ENCODE measurements around the gene C2orf72. TPM values are rescaled to one million over a fixed set of nuclear protein-coding genes. Genes with fewer than 3 reads are reported as not detected.

Gene C2orf72
- total and polyA plus RNA-seq, 2 of the 13 experiments (the other 11 are each of a cell fraction or from before 2014, with no cell fraction given) = 147 to 203 TPM

- TF ChIP-seq ZNF646 (CRISPR knock-in tag; IDR thresholded peaks at IDR 0.05) = no peak
- TF ChIP-seq, protein P1, sequence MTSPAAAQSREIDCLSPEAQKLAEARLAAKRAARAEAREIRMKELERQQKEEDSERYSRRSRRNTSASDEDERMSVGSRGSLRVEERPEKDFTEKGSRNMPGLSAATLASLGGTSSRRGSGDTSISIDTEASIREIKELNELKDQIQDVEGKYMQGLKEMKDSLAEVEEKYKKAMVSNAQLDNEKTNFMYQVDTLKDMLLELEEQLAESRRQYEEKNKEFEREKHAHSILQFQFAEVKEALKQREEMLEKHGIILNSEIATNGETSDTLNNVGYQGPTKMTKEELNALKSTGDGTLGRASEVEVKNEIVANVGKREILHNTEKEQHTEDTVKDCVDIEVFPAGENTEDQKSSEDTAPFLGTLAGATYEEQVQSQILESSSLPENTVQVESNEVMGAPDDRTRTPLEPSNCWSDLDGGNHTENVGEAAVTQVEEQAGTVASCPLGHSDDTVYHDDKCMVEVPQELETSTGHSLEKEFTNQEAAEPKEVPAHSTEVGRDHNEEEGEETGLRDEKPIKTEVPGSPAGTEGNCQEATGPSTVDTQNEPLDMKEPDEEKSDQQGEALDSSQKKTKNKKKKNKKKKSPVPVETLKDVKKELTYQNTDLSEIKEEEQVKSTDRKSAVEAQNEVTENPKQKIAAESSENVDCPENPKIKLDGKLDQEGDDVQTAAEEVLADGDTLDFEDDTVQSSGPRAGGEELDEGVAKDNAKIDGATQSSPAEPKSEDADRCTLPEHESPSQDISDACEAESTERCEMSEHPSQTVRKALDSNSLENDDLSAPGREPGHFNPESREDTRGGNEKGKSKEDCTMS (CRISPR knock-in tag; conservative IDR thresholded peaks at IDR 0.05) = no peak
- peak; percentile 22; the same call in 1 of the 2 replicates for TF ChIP-seq SOX5 (CRISPR knock-in tag; IDR thresholded peaks at IDR 0.05; ENCODE audit: borderline replicate concordance)
- no peak for TF ChIP-seq IRF1 (CRISPR knock-in tag; IDR thresholded peaks at IDR 0.05; ENCODE audit: low read depth)
- no peak for TF ChIP-seq RNF2 (conservative IDR thresholded peaks at IDR 0.05; ENCODE audit: low read depth)
- no peak for TF ChIP-seq TIGD3 (CRISPR knock-in tag; IDR thresholded peaks at IDR 0.05; ENCODE audit: borderline replicate concordance)
- TF ChIP-seq PRMT3 (CRISPR knock-in tag; IDR thresholded peaks at IDR 0.05; ENCODE audit: borderline replicate concordance, low read depth) = no peak
- TF ChIP-seq GRHL1 (CRISPR knock-in tag; conservative IDR thresholded peaks at IDR 0.05) = no peak
- no peak for TF ChIP-seq PRPF4 (IDR thresholded peaks at IDR 0.05; ENCODE audit: low read depth, low read length, poor library complexity, severe bottlenecking)
- 0 out of 2 replicates have a peak, but pooled peaks have one; percentile 5 for TF ChIP-seq ZIK1 (CRISPR knock-in tag; IDR thresholded peaks at IDR 0.05; ENCODE audit: borderline replicate concordance, low read depth)
- TF ChIP-seq SIN3A (IDR thresholded peaks at IDR 0.05; ENCODE audit: borderline replicate concordance, low read depth, low read length) = no peak
- TF ChIP-seq, protein P2, sequence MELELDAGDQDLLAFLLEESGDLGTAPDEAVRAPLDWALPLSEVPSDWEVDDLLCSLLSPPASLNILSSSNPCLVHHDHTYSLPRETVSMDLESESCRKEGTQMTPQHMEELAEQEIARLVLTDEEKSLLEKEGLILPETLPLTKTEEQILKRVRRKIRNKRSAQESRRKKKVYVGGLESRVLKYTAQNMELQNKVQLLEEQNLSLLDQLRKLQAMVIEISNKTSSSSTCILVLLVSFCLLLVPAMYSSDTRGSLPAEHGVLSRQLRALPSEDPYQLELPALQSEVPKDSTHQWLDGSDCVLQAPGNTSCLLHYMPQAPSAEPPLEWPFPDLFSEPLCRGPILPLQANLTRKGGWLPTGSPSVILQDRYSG (CRISPR knock-in tag; IDR thresholded peaks at IDR 0.05) = 0 out of 2 replicates have a peak, but pooled peaks have one; percentile 58
- no peak for TF ChIP-seq ZNF773 (CRISPR knock-in tag; IDR thresholded peaks at IDR 0.05; ENCODE audit: borderline replicate concordance)
- no peak for TF ChIP-seq ZFP36L2 (CRISPR knock-in tag; IDR thresholded peaks at IDR 0.05)
Observed at GRCh38 chr2:231047274-231047922, 10.1 kb downstream of the C2orf72 start (continued).

Data from HepG2 (cell line).